Testis (tissue), 3 donors: ENCODE results near the gene POLDIP2. TPM values are rescaled to one million over a fixed set of nuclear protein-coding genes. Genes with fewer than 3 reads are reported as not detected.

ENCODE experiments used
- DNase-seq: peaks from one replicate; pipeline ENCODE4 v3.0.0-alpha.2; 2019
- H3K27ac ChIP-seq, 2 donors: fragments of 200-600 bp; sonication (generic); one replicate each; pipeline ENCODE4 v1.5.1; 2019
- H3K27me3 ChIP-seq: fragments of 200-600 bp; sonication (generic); one replicate; pipeline ENCODE4 v1.5.1; 2019
- H3K36me3 ChIP-seq: fragments of 200-600 bp; sonication (generic); one replicate; pipeline ENCODE4 v1.5.1; 2017; ENCODE audit warnings: low read depth; ENCODE audit errors: missing control alignments
- H3K4me1 ChIP-seq: fragments of 200-600 bp; sonication (generic); one replicate; pipeline ENCODE4 v1.5.1; 2019
- H3K4me3 ChIP-seq, 2 donors: fragments of 200-600 bp; sonication (generic); one replicate each; pipeline ENCODE4 v1.5.1; 2017 to 2019
- H3K9me3 ChIP-seq: fragments of 200-600 bp; sonication (generic); one replicate; pipeline ENCODE4 v1.5.1; 2017
- CTCF ChIP-seq, 3 experiments: fragments of 450-650 bp in 2 of 3; fragments of 200-600 bp in 1 of 3; sonication (generic) in 1 of 3; IDR thresholded peaks; one replicate each; pipeline ENCODE4 v1.5.1; 2016 to 2019; ENCODE audit warnings: antibody characterized with exemption in 3 of 3, mild to moderate bottlenecking in 2 of 3, moderate library complexity in 1 of 3
- POLR2A ChIP-seq: fragments of 450-650 bp; IDR thresholded peaks from one replicate; pipeline ENCODE4 v1.6.1; 2017; ENCODE audit warnings: antibody characterized with exemption, mild to moderate bottlenecking, moderate library complexity
- WGBS, 2 donors: methylation state at CpG; one replicate each; pipeline ENCODE4 v1.1.5; 2018; 5-methylcytosine and 5-hydroxymethylcytosine counted together
- intact Hi-C: fragments of 100-400 bp; cut with DNase I; formaldehyde crosslinking; loops from one replicate; pipeline ENCODE4 v1.15.1; 2023; ENCODE audit warnings: low total_unique reads
- polyA plus RNA-seq: library from polyadenylated mRNA; stranded (reverse); fragments of 350-450 nt; fragmentation: Illumina TruSeq; extraction: RNeasy Lipid Tissue Mini Kit (QIAGEN cat#74804); gene quantifications from one replicate; pipeline ENCODE4 v1.2.3, GENCODE V29; 2014; ENCODE audit warnings: low read depth, low replicate concordance; ENCODE audit not compliant: insufficient read depth
- total RNA-seq, 2 donors: library from RNA; depleted of rRNA; stranded (reverse); fragments of >200 nt; gene quantifications; one replicate each; pipeline ENCODE4 v1.2.3, GENCODE V29; 2016

POLDIP2 gene
- total and polyA plus RNA-seq, 3 donors from 2014 or later, result 139 to 154 (median 143) TPM

GRCh38 chr17:28395968-28396367, 38.6 kb upstream of the POLDIP2 start:
- Histone ChIP-seq H3K4me1 (no peaks in the 10 kb centered on the region), H3K4me3 (no peak overlapping the region), H3K27me3 (no peaks in the 10 kb centered on the region), H3K27ac (no peak overlapping the region), H3K36me3 (no peaks in the 10 kb centered on the region), H3K9me3 (no peaks in the 10 kb centered on the region)
- WGBS, 2 donors, result 84 to 96% methylated on average over 4 to 6 of the region's 6 CpGs
- no peak for DNase-seq
- intact Hi-C loops, result no loop called here
- TF ChIP-seq CTCF (IDR thresholded peaks at IDR 0.05) (no peak), POLR2A (no peak)

- H3K4me1 ChIP-seq, result no peaks in the 10 kb centered on the region
- no peaks in the 10 kb centered on the region for H3K27me3 ChIP-seq
- no peak for DNase-seq
- H3K4me3 ChIP-seq, result no peak overlapping the region
- no peak overlapping the region for H3K27ac ChIP-seq
- WGBS, 2 donors, result 42 to 57% methylated on average over 1 to 2 of the region's 2 CpGs
- intact Hi-C loops, result no loop called here
- TF ChIP-seq CTCF (IDR thresholded peaks at IDR 0.05), result no peak
- TF ChIP-seq POLR2A, result no peak
- H3K9me3 ChIP-seq, result no peaks in the 10 kb centered on the region
- H3K36me3 ChIP-seq, result no peaks in the 10 kb centered on the region
Measured at GRCh38 chr17:28395426-28395825, 38.1 kb upstream of the POLDIP2 start.

- WGBS, 2 donors, result 74 to 75% methylated on average over 7 of the region's 7 CpGs
Measured at GRCh38 chr17:28394337-28395116, 37.2 kb upstream of the POLDIP2 start.

GRCh38 chr17:28392491-28392890, 35.2 kb upstream of the POLDIP2 start:
- DNase-seq, result no peak
- intact Hi-C loops, result no loop called here
- 82% methylated on average over 10 of the region's 10 CpGs for WGBS, 2 donors
- H3K27me3 ChIP-seq, result no peaks in the 10 kb centered on the region
- no peak overlapping the region for H3K27ac ChIP-seq
- no peaks in the 10 kb centered on the region for H3K36me3 ChIP-seq
- no peaks in the 10 kb centered on the region for H3K9me3 ChIP-seq
- H3K4me1 ChIP-seq, result no peaks in the 10 kb centered on the region
- no peak overlapping the region for H3K4me3 ChIP-seq
- TF ChIP-seq POLR2A, result no peak
- TF ChIP-seq CTCF (IDR thresholded peaks at IDR 0.05), result no peak

More at GRCh38 chr17:28394337-28395116, 37.2 kb upstream of the POLDIP2 start:
- Histone ChIP-seq H3K9me3 (no peaks in the 10 kb centered on the region), H3K27me3 (no peaks in the 10 kb centered on the region), H3K4me3 (no peak overlapping the region), H3K36me3 (no peaks in the 10 kb centered on the region), H3K27ac (no peak overlapping the region), H3K4me1 (no peaks in the 10 kb centered on the region)
- intact Hi-C loops, result no loop called here
- TF ChIP-seq POLR2A (no peak), CTCF (IDR thresholded peaks at IDR 0.05) (no peak)
- DNase-seq, result no peak

- 46 to 85% methylated on average over 2 of the region's 2 CpGs for WGBS, 2 donors
- no peak overlapping the region for H3K4me3 ChIP-seq
- H3K27ac ChIP-seq, result no peak overlapping the region
- no peaks in the 10 kb centered on the region for H3K9me3 ChIP-seq
- intact Hi-C loops, result no loop called here
- H3K27me3 ChIP-seq, result no peaks in the 10 kb centered on the region
- H3K36me3 ChIP-seq, result no peaks in the 10 kb centered on the region
- no peaks in the 10 kb centered on the region for H3K4me1 ChIP-seq
- no peak for DNase-seq
- no peak for TF ChIP-seq CTCF (IDR thresholded peaks at IDR 0.05)
- no peak for TF ChIP-seq POLR2A
Measured at GRCh38 chr17:28391401-28391800, 34.1 kb upstream of the POLDIP2 start.
